ENCODE measurements around the gene HPCAL1. TPM values are rescaled to one million over a fixed set of nuclear protein-coding genes. Genes with fewer than 3 reads are reported as not detected.
A peak's percentile ranks its signal among the peaks of the same experiment; 100 is the strongest.

The HPCAL1 gene
- polyA plus RNA-seq, 3 donors = 28.0 to 31.3 (median 31.2) TPM

DNA sequence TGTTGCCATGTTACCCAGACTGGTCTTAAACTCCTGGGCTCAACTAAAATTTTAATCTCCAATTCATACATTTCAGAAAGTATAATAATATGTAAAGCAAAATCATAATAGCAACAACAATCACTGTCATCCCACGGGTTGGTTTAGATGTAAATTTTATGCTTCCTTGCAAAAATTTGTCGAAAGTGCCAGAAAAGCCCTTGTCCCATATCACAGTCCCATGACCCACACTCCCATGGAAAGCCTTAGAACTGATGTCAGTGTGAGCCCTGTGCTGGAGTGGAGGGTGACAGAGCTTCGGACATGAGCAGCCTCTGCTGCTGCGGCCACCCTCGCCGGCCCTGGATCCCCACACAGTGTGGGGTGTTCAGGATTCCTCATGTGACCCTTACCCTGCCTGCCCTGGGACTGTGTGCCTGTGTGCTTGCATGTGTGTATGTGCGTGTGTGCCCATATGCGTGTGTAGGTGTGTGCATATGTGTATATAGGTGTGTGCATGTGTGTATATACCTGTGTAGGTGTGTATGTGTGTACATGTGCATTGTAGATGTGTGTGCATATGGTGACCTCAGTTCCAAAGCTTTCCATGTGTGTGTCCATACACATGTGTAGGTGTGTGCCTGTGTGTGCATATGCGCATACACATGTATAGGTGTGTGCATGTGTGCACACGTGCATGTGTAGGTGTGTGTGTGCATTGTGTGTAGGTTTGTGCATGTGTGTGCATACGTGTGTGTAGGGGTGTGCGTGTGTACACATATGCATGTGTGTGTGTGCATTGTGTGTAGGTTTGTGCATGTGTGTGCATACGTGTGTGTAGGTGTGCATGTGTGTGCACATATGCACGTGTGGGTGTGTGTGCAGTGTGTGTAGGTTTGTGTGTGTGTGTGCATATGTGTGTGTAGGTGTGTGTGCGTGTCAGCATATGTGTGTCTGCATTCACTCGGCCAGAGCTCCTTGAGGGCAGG is 65.1 kb downstream of the HPCAL1 start:
- no peak for DNase-seq

DNA sequence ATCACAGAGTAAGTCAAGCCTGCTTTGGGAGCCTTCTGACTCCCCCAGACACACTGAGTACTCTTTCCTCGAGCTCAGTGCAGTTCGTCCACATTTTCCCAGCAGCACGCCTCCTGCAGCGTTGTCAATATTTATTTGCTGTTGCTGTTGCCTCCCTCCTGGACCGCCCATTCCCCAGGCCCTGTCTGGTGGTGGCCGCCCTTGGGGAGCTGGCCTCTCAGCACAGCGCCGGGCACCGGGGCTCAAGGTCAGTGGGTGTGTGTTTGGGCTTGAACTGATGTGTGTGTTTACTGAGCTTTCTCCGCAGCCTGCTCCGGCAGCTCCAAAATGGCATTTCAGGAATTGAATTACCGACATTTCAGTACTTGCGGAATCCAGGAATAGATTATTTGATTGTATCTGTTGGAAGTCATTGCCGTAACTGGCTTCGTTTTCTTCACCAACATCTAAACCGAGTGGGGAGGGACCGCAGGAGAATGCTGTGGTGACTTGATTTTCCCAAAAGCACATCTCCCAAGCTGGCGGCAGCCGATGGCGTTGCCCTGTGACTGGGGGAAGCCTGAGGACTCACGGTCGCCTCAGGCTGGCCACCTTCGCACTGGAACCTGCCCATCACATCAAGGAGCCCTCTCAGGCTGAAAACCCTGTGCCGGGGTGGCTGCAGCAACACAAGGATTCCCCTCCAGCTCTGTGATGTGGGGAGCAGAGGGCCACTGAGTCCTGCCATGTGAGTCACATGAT is 66.0 kb downstream of the HPCAL1 start:
- DNase-seq = no peak

- no peak for DNase-seq
Measured at GRCh38 chr2:10369269-10370255, 66.9 kb downstream of the HPCAL1 start.

GRCh38 chr2:10370390-10370789 is 67.7 kb downstream of the HPCAL1 start:
- no peak for DNase-seq

- no peak for DNase-seq
Measured at GRCh38 chr2:10370895-10371294, 68.2 kb downstream of the HPCAL1 start.

DNA sequence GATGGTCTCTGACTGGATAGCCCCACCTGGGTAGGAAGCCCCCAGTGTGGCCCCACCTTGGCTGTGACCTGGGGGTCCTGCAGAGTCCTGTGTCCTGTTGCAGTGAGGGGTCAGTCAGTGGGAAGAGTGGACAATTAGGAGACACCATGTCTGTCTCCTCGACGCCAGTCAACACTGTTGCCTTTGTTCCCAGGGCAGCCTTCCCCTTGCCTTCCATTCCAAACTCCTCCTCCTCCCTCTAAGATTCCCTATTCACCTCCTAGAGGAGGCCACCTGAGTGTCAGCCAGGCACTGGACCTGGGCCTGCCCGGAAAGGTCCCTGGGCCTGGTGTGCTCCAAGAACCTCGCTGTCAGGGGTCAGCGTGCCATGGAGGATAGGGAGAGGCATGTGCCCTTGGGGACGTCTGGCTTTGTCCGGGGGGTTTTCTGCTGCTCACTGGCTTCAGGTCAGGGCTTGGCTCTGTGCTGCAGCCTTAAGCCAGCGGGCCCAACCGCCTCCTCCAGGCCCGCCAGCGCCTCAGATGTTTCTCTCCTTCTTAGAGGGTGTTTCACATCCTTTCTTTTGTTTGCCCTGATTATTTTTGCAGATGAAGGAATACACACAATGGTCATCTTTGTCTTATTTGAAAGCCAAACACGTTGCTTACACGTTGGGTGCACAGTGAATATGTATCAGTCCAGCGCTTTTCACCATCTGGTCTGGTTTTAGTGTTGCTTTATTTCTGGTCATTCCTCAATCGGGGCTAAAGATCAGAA is 68.9 kb downstream of the HPCAL1 start:
- no peak for DNase-seq

DNA sequence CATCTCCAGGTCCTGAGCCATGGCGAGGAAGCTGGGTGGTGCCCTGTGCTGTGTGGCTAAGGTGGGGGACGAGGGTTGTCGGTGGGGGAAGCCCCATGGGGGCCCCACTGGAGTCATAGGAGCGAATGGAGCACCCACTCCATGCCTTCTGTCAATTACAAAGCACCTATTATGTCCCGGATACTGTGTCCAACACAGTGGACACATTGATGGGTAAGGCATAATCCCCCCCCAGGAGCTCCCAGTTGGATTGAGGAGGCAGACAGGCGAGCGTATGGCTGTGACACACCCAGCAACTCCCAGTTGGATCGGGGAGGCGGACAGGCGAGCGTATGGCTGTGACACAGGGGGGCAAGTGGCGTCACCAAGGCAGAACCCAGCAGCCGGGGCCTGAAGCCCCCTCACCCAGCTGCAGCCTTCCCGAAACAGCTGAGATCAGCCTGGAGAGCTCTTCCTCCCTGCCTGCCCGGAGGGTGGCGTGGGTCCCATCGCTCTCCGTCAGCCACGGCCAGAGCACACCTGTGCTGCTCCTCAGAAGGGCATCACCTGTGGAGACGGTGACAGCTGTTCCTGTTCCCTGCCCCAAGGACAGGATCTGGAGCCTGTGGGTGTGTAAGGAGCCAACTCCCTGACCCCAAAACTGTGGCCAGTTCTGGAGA is 69.6 kb downstream of the HPCAL1 start:
- no peak for DNase-seq

DNA sequence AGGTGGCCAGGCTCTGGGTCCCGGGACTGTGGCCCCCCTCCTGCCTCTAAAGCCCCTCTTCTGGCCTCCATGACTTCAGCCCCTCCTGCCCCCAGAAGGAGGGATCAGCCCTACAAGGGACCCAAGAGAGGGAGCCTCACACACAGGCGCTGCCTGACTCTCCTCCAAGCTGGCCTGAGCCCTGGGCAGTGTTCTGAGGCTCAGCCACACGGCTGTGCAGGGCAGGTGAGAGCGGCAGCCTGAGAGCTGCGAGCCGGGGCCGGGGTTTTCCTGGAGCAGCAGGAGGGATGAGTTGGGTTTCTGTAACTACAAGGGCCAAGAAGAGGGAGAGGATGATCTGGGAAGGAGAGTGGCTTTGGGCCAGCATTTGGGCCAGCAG is 70.1 kb downstream of the HPCAL1 start:
- no peak for DNase-seq

- DNase-seq = no peak
Measured at GRCh38 chr2:10373931-10374330, 71.2 kb downstream of the HPCAL1 start.

- DNase-seq = no peak
Measured at GRCh38 chr2:10374362-10374943, 71.7 kb downstream of the HPCAL1 start.

DNA sequence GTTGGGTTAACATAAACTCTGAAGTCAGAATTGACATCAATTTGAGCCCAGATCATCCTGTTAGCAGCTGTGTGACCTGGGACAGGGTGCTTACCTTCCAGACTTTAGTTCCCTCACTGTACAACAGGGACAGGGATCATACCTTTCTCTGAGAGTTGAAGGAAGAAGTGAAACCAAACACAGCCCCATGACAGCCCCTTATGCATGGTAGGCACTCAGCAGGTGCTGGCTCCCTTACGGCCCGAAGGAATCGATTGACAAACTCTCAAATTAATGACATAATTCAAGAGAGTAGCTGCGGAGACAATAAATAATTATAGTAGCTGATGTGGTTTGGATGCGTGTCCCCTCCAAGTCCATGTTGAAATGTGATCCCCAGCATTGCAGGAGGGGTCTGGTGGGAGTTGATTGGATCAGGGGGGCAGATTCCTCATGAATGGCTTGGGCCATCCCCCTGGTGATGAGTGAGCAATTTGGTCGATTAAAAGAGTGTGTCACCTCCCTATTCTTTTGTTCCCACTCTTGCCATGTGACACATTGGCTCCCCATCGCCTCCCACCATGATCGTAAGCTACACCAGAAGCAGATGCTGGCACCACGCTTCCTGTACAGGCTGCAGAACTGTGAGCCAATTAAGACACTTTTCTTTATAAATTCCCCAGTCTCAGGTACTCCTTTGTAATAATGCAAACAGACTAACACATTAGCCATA is 73.0 kb downstream of the HPCAL1 start:
- no peak for DNase-seq

DNA sequence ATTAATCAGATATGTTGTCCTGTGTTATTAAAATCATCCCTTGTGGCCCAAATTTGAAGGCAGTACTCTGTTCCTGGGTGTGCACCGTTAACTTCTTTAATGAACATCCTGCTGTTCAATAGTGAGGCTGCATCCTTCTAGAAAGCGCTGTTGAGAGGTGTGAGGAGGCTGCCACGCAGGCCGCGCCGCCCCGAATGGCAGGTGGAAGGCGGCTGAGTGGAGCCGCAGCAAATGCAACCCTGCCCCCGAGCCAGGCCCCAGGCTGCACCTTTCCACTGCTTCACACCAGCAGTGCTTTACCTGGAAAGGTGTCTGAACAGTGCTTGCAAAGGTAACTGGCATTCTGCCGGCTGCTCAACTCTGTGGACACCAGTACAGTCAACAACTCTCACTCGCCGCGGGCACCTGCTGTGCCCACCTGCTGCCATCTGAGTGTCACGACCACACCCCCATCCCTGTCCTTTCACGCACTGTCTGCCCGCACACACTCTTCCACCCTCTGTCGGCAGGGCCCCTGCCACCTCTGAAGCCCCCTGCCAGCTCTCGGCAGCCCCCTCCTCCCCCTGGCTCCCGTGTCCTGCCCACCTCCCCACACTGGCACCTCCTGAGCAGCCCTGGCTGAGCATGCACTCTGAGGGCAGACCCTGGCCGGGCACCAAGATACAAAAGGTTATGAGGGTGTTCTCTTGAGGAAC is 74.5 kb downstream of the HPCAL1 start:
- no peak for DNase-seq

GRCh38 chr2:10377747-10378085 is 75.0 kb downstream of the HPCAL1 start:
- DNase-seq = no peak

- no peak for DNase-seq
Measured at GRCh38 chr2:10378189-10378588, 75.5 kb downstream of the HPCAL1 start.

DNA sequence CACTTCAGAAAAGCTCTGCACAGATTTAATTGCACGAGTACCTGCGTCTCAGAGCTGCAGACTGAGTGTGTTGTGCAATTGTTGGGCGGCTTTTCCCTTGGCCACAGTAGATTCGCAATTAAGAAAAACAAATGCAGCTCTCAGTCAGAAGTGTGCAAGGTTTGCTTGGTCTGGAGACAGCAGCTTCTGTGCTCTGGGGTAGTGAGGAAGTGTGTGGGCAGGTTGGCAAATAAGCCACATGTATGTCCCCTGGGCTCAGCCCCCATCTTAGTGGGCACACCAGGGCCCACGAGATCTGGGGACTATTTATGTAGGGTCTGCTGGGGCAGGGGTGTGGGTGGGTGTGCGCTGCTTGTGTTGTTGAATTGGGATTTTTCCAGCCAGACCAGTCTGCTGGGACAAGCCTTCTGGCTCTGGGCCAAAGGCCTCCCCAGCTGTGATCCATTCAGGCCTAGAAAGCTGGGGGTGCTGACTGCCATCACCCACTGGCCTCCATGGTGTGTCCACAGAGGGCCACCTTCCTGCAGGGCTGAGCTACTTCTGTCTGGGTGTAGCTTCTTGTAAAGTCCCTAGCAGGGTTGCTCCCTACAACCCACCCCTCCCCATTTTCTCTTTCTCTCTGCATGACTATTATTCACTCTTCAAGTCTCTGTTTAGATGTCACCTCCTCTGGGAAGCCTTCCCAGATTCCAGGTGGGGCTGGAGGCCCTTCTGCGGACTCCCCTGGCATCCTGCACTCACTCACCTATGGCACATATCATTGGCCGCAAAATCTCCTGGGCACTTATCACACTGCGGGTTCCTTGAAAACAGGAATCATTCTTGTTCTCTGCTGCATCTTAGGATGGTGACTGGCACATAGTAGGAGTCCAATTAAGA is 77.6 kb downstream of the HPCAL1 start:
- no peak for DNase-seq

DNA sequence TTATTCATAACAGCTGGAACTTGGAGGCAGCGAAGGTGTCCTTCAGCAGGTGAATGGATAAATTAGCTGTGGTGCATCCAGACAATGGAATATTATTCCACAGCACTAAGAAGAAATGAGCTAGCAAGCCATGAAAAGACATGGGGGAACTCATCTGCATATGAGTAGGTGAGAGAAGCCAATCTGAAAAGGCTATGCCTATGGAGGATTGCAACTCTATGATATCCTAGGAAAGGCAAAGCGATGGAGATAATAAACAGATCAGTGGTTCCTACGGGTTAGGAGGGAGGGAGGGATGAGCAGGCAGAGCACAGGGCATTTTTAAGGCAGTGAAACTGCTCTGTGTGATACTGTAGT is 79.3 kb downstream of the HPCAL1 start:
- no peak for DNase-seq

- peak; percentile 64 for DNase-seq
Measured at GRCh38 chr2:10382354-10383061, 79.8 kb downstream of the HPCAL1 start.
